Measurements from ENCODE around the gene TMEM63A. TPM values are rescaled to one million over a fixed set of nuclear protein-coding genes. Genes with fewer than 3 reads are reported as not detected.
A peak's percentile ranks its signal among the peaks of the same experiment; 100 is the strongest.

TMEM63A gene
- total RNA-seq, 4 donors from 2014 or later = 30.1 to 57.7 (median 41.6) TPM

- WGBS, 2 donors = 69 to 78% methylated on average over 16 of the region's 16 CpGs
- intact Hi-C loops (cut with DNase I) = loop anchor here (10.0 kb wide), 2 partner anchors 73 to 373 kb away; partner anchors contain the start of gene SRP9
- H3K27ac ChIP-seq = no peak overlapping the region
- peaks cover 21 to 44% of the 10 kb centered on the region in 2 donors for H3K36me3 ChIP-seq
- H3K9me3 ChIP-seq = no peaks in the 10 kb centered on the region
- TF ChIP-seq POLR2A (IDR thresholded peaks at IDR 0.05) = no peak
- TF ChIP-seq CTCF (IDR thresholded peaks at IDR 0.05) = no peak
- no peaks in the 10 kb centered on the region for H3K27me3 ChIP-seq
- no peaks in the 10 kb centered on the region for H3K4me1 ChIP-seq
- H3K4me3 ChIP-seq (replicated peaks in 1 of 3) = no peak overlapping the region
- no peak for DNase-seq
Observed at GRCh38 chr1:225848030-225848955, 33.9 kb downstream of the TMEM63A start.

GRCh38 chr1:225847610-225848009 lies 34.6 kb downstream of the TMEM63A start:
- 66 to 67% methylated on average over 1 to 2 of the region's 4 CpGs for WGBS, 2 donors
- peaks cover 25 to 44% of the 10 kb centered on the region in 2 donors for H3K36me3 ChIP-seq
- H3K4me3 ChIP-seq (replicated peaks in 1 of 3) = no peak overlapping the region
- peak; percentile 33 to 40 for DNase-seq
- TF ChIP-seq POLR2A (IDR thresholded peaks at IDR 0.05) (no peak), CTCF (IDR thresholded peaks at IDR 0.05) (no peak)
- H3K9me3 ChIP-seq = no peaks in the 10 kb centered on the region
- intact Hi-C loops (cut with DNase I) = loop anchor here (10.0 kb wide), 2 partner anchors 73 to 373 kb away; partner anchors contain the start of gene SRP9
- no peaks in the 10 kb centered on the region for H3K4me1 ChIP-seq
- H3K27me3 ChIP-seq = no peaks in the 10 kb centered on the region
- H3K27ac ChIP-seq = no peak overlapping the region

GRCh38 chr1:225846331-225847310 lies 35.6 kb downstream of the TMEM63A start:
- H3K4me1 ChIP-seq = no peaks in the 10 kb centered on the region
- peaks cover 32 to 54% of the 10 kb centered on the region in 2 donors for H3K36me3 ChIP-seq
- no peak overlapping the region for H3K27ac ChIP-seq
- H3K27me3 ChIP-seq = no peaks in the 10 kb centered on the region
- TF ChIP-seq POLR2A (IDR thresholded peaks at IDR 0.05) (no peak), CTCF (IDR thresholded peaks at IDR 0.05) (no peak)
- H3K9me3 ChIP-seq = no peaks in the 10 kb centered on the region
- WGBS, 2 donors = 90 to 94% methylated on average over 15 to 18 of the region's 20 CpGs
- no peak for DNase-seq
- intact Hi-C loops (cut with DNase I) = loop anchor here (10.0 kb wide), 2 partner anchors 72 to 372 kb away; partner anchors contain the start of gene SRP9
- no peak overlapping the region for H3K4me3 ChIP-seq (replicated peaks in 1 of 3)

GRCh38 chr1:225845571-225846259 lies 36.5 kb downstream of the TMEM63A start:
- intact Hi-C loops (cut with DNase I) = loop anchor here (10.0 kb wide), 2 partner anchors 71 to 371 kb away; partner anchors contain the start of gene SRP9
- H3K27ac ChIP-seq = no peak overlapping the region
- H3K27me3 ChIP-seq = no peaks in the 10 kb centered on the region
- peaks cover 32 to 58% of the 10 kb centered on the region in 2 donors for H3K36me3 ChIP-seq
- 82 to 83% methylated on average over 5 to 6 of the region's 13 CpGs for WGBS, 2 donors
- peak in 4 of 6 experiments; percentile 53 to 64 (median 60) for TF ChIP-seq CTCF (IDR thresholded peaks at IDR 0.05)
- TF ChIP-seq POLR2A (IDR thresholded peaks at IDR 0.05) = no peak
- DNase-seq = peak; percentile 74
- H3K4me3 ChIP-seq (replicated peaks in 1 of 3) = no peak overlapping the region
- H3K9me3 ChIP-seq = no peaks in the 10 kb centered on the region
- H3K4me1 ChIP-seq = no peaks in the 10 kb centered on the region
